Measurements from ENCODE around the gene SEC23B.
"Not testable (repeated sequence)": the region's sequence is repeated elsewhere in the genome, so short reads cannot be mapped to it uniquely, and the experiment has no call there.

SEC23B gene

DNA sequence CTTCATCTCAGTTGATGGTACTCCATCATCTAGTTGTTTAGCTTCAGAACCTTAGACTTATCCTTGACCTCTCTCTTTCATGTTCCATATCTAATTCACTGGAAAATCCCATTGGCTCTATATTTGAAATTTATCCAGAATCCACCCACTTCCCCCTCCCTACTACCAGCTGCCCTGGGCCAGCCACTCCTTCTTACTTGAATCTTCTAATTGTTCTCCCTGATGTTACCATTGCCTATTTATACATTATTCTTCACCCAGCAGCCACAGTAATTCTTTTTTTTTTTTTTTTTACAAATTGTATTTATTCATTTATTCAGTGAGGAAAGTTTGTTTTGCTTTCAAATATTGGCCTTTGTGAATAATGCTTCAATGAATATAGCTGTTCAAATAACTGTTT, 8.2 kb downstream of the SEC23B start:
- intact Hi-C loops (cut with DNase I), result no loop called here
- no peak for DNase-seq

- intact Hi-C loops (cut with DNase I); DNase-seq: not testable (repeated sequence)
Measured at GRCh38 chr20:18522066-18522465, 14.3 kb downstream of the SEC23B start.

- DNase-seq, result no peak
- intact Hi-C loops (cut with DNase I), result no loop called here
Measured at GRCh38 chr20:18523066-18523465, 15.3 kb downstream of the SEC23B start.

DNA sequence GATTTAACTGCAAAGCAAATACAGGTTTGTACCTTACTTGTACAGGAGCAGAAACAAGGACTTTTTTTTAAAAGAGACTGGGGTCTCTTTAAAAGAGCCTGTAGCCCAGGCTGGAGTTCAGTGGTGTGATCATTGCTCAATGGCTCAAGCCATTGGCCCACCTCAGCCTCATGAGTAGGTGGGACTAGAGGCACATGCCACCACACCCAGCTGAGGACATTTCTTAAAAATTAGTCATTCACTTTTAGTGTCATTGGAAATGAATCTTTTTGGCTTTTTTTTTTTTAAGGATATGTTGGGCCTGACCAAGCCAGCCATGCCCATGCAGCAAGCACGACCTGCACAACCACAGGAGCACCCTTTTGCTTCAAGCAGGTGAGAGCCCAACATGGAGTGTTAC, 16.9 kb downstream of the SEC23B start:
- intact Hi-C loops (cut with DNase I), result no loop called here
- DNase-seq, result no peak

DNA sequence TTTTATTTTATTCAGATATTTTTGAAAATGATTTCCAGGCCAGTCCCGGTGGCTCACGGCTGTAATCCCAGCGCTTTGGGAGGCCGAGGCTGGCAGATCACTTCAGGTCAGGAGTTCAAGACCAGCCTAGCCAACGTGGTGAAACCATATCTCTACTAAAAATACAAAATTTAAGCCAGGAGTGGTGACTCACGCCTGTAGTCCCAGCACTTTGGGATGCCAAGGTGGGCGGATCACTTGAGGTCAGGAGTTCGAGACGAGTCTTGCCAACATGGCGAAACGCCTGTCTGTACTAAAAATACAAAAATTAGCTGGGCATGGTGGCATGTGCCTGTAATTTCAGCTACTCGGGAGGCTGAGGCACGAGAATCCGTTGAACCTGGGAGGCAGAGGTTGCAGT, 19.0 kb downstream of the SEC23B start:
- intact Hi-C loops (cut with DNase I), result not testable (repeated sequence)

GRCh38 chr20:18527339-18527738, 19.6 kb downstream of the SEC23B start:
- intact Hi-C loops (cut with DNase I), result no loop called here

More for the DNA sequence above, 19.0 kb downstream of the SEC23B start:
- DNase-seq, result not testable (repeated sequence)

GRCh38 chr20:18527836-18528235, 20.1 kb downstream of the SEC23B start:
- no peak for DNase-seq
- intact Hi-C loops (cut with DNase I), result no loop called here

More at GRCh38 chr20:18527339-18527738, 19.6 kb downstream of the SEC23B start:
- no peak for DNase-seq

DNA sequence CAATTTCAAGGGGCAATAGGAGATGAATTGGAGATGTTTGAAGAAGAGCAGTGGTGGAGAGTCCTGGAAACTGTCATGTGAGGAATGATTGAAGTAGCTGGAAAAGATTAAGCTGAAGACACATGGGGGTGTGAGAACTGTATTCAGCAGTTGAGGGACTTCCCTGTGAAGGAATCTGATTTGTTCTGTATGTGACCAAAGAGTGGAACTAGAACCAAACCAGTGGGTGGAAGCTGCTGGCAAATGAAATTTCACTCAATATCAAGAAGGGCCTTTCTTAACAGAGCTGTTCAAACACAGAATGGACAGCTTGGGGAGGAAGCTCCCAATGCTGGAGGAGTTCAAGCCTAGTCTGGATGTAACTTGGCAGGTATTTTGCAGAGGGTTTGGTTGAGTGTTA, 21.3 kb downstream of the SEC23B start:
- DNase-seq, result no peak
- intact Hi-C loops (cut with DNase I), result no loop called here

GRCh38 chr20:18532626-18533025, 24.9 kb downstream of the SEC23B start:
- DNase-seq, result no peak
- intact Hi-C loops (cut with DNase I), result no loop called here

DNA sequence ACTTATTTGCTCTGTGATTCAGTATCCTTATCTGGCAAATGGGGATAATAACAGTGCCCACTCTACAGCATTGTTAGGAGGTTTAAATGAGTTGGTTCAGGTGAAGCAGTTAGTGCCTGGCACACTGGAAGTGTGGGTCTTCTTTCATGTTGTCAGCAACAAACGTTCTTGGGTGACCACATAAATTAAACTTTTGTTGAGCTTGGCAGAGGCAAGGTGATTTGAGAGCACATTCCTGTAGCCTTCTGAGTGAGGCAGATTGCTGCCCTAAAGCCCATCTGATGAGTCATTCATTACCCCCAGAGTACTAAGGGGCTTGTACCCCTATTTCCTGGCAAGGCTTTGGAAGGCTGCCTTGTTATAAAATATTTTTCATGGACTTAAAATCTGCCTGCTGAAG, 25.8 kb downstream of the SEC23B start:
- intact Hi-C loops (cut with DNase I), result no loop called here
- no peak for DNase-seq

GRCh38 chr20:18533978-18534644, 26.4 kb downstream of the SEC23B start:
- DNase-seq, result no peak
- intact Hi-C loops (cut with DNase I), result no loop called here

GRCh38 chr20:18537651-18538050, 29.9 kb downstream of the SEC23B start:
- intact Hi-C loops (cut with DNase I), result no loop called here

DNA sequence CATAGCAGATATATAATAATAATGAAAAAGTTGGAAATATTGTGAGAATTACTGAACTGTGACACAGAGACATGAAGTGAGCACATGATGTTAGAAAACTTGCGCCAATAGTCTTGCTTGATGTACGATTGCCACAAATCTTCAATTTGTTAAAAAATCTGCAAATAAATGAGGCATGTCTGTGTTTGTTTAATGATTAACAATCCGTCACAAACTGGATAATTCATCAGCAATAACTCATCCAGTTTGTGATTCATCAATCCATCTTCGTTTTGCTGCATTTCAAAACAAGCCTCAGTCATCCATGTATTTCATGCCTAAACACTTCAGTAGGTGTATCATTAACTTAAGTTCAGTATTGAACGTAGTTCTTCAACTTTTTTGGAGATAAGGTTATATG, 34.0 kb downstream of the SEC23B start:
- DNase-seq, result no peak
- intact Hi-C loops (cut with DNase I), result no loop called here

More at GRCh38 chr20:18537651-18538050, 29.9 kb downstream of the SEC23B start:
- no peak for DNase-seq

- intact Hi-C loops (cut with DNase I), result no loop called here
- no peak for DNase-seq
Measured at GRCh38 chr20:18543216-18543615, 35.5 kb downstream of the SEC23B start.

DNA sequence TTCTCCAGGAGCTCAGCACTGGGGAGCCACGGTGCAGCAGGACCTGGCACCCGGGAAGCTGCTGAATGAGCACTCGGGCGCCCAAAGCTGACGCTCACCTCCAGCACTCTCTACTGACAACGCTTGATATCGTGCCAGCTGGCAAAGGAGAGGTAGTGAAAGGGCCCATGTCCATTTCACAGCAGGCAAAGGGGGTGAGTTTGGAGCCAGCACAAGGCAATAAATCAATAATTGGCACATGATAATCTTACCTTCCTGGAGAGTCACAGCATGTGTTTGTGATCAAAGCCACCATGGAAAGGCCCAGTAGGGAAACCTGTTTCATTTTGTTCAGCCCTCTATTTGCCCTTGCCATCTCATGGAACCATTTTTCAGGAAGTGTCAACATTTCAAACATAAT, 36.2 kb downstream of the SEC23B start:
- intact Hi-C loops (cut with DNase I), result no loop called here
- peak in 3 of 42 donors; percentile 8 to 68 (median 31) for DNase-seq

DNA sequence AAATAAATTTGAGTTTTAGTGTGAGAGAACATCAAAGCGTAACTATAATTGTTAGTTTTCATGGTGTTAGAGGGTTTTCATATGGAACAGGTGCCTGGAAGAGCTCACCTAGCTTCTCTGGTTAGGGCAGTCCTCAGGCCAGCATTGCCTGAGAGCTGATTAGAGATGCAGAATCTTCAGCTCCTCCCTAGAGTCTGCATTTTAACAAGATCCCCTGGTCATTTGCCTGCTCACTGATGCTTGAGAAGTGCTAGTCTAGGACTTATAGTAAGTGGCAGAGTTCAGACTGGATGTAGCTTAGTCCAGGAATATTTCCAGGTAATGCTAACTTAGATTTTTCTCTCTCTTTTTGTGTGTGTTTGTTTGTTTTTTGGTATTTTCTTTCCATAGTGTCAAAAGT, 37.8 kb downstream of the SEC23B start:
- intact Hi-C loops (cut with DNase I), result no loop called here
- DNase-seq, result no peak

GRCh38 chr20:18548465-18548864, 40.7 kb downstream of the SEC23B start:
- intact Hi-C loops (cut with DNase I), result no loop called here

DNA sequence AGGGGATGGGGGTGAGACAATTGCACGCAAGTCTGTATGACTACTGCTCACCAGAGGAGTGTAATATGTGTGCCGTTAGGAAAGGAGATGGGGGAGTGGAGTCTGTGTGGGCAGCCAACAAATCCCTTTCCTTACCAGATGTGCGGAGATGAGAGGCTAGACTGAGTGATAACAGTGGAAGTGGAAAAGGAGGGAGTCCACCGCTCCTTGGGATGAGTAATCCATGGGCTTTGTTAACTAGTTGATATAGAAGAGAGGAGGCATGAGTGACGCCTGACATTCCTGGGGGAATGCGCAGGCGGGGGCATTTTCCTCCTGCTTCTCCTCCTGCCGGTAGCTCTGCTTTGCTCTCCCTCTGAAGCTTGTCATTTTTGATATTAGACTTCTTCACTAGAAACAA, 46.0 kb downstream of the SEC23B start:
- intact Hi-C loops (cut with DNase I), result no loop called here
- peak in 24 of 42 donors; percentile 6 to 62 (median 29) for DNase-seq

More at GRCh38 chr20:18548465-18548864, 40.7 kb downstream of the SEC23B start:
- DNase-seq, result no peak

DNA sequence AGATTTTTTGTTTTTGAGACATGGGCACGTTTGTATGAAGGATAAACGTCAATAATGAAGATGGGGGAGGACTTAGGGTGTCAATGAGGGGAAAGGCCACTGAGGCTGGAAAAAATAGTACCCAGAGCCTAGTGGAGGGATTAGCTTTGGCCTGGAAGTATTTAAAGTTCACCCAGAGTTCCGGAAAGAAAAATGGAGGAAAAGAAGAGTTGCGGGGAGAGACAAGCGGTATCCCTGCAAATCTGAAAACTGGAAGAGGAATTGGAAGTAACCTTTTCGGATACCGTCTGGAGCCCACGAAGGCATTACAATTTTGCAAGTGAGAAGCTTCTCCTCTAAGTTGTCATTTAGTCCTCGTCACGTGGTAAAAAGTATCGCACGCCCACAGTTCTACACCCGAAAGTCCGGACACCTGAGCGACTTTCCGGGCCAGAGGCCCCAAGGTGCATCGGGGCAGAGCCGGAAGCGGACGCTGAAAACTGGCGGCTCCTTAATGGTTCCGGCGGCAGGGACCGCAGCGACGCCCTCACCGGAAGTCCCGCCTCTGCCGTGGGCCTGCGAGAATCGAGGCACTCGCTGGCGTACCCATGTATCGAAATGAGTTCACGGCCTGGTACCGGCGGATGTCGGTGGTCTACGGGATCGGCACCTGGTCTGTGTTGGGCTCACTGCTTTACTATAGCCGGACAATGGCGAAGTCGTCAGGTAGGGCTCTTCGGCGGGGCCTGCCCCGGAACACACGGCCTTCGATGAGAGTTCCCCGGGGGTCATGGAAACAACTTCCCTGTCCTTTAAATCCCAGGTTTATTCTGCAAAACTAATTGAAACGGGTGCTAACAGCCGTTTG, 59.4 kb downstream of the SEC23B start, which contains the start of gene SMIM26:
TSS of gene SMIM26 (plus strand) at position 541 of the 847 bp plus-strand sequence. CDS start at position 588, 47 bp downstream.
- intact Hi-C loops (cut with DNase I), result loop anchor here (5.0 kb wide), 1 partner anchor 60 kb away; the partner anchor contains the start of gene SEC23B

DNA sequence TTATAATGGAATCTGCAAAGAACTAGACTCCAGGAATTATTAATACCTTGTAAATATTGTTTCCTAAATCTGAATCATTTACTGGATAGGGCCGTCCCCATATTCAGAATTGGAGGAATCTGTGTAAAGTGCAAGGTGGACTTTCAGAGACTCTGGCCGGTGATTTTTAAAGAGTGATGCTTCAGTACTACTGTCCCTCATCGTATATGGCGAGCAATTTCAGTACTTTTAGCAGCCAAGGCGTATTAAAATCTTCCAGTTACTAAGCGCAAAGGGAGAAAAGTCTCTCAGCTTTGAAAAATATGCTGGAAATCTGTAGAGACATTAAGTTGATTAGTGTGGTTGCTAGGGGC, 60.0 kb downstream of the SEC23B start:
- intact Hi-C loops (cut with DNase I), result loop anchor here (5.0 kb wide), 1 partner anchor 60 kb away; the partner anchor contains the start of gene SEC23B

More for the DNA sequence above, 59.4 kb downstream of the SEC23B start, which contains the start of gene SMIM26:
- peak; percentile 83 to 97 (median 92) for DNase-seq

More for the DNA sequence above, 60.0 kb downstream of the SEC23B start:
- DNase-seq, result no peak
